GM23248 (cell line): ENCODE measurements around the gene CRELD2. TPM values are rescaled to one million over a fixed set of nuclear protein-coding genes. Genes with fewer than 3 reads are reported as not detected.

Experiments
- DNase-seq: peaks from one replicate; pipeline ENCODE4 v3.0.0-alpha.2; 2015
- H2AFZ ChIP-seq: fragments of 200-600 bp; sonication (generic); 2 replicates; pipeline ENCODE4 v1.6.1; 2016; ENCODE audit warnings: antibody characterized with exemption
- H3F3A ChIP-seq: fragments of 200-600 bp; sonication (generic); 2 replicates; pipeline ENCODE4 v1.6.1; 2016; ENCODE audit warnings: mild to moderate bottlenecking, antibody characterized with exemption, mixed run types; ENCODE audit not compliant: insufficient read depth
- H3K27ac ChIP-seq: fragments of 200-600 bp; sonication (generic); 2 replicates; pipeline ENCODE4 v1.5.1; 2016; ENCODE audit warnings: mild to moderate bottlenecking
- H3K27me3 ChIP-seq: fragments of 200-600 bp; sonication (generic); replicated peaks from 2 replicates; pipeline ENCODE4 v1.6.1; 2016; ENCODE audit warnings: mild to moderate bottlenecking; ENCODE audit not compliant: insufficient read depth
- H3K36me3 ChIP-seq: fragments of 200-600 bp; sonication (generic); 2 replicates; pipeline ENCODE4 v1.6.1; 2016; ENCODE audit warnings: low read depth, mild to moderate bottlenecking
- H3K4me1 ChIP-seq: fragments of 200-600 bp; sonication (generic); 2 replicates; pipeline ENCODE4 v1.6.1; 2016; ENCODE audit warnings: mild to moderate bottlenecking; ENCODE audit not compliant: insufficient read depth
- H3K4me2 ChIP-seq: fragments of 200-600 bp; sonication (generic); one replicate; pipeline ENCODE4 v1.6.1; 2016; ENCODE audit warnings: mild to moderate bottlenecking; ENCODE audit not compliant: unreplicated experiment
- H3K4me3 ChIP-seq: fragments of 200-600 bp; sonication (generic); 2 replicates; pipeline ENCODE4 v1.5.1; 2016; ENCODE audit warnings: mild to moderate bottlenecking
- H3K79me2 ChIP-seq: fragments of 200-600 bp; sonication (generic); 2 replicates; pipeline ENCODE4 v1.6.1; 2016; ENCODE audit warnings: mild to moderate bottlenecking; ENCODE audit not compliant: insufficient read depth
- H3K9ac ChIP-seq: fragments of 200-600 bp; sonication (generic); 2 replicates; pipeline ENCODE4 v1.6.1; 2016; ENCODE audit warnings: mild to moderate bottlenecking
- H3K9me2 ChIP-seq: fragments of 200-600 bp; sonication (generic); 2 replicates; pipeline ENCODE4 v1.6.1; 2016; ENCODE audit warnings: mixed run types, mild to moderate bottlenecking, moderate library complexity; ENCODE audit not compliant: insufficient read depth
- H3K9me3 ChIP-seq: fragments of 200-600 bp; sonication (generic); one replicate; pipeline ENCODE4 v1.6.1; 2017; ENCODE audit warnings: low read depth
- H4K20me1 ChIP-seq: fragments of 200-600 bp; sonication (generic); 2 replicates; pipeline ENCODE4 v1.6.0; 2016; ENCODE audit not compliant: insufficient read depth
- EZH2 ChIP-seq: fragments of 200-600 bp; sonication (generic); IDR thresholded peaks from 2 replicates; pipeline ENCODE4 v1.6.1; 2018; ENCODE audit warnings: antibody characterized with exemption, mild to moderate bottlenecking; ENCODE audit not compliant: insufficient read depth, poor library complexity, severe bottlenecking
- EZH2phosphoT487 ChIP-seq: fragments of 200-600 bp; sonication (generic); IDR thresholded peaks from 2 replicates; pipeline ENCODE4 v1.6.1; 2018; ENCODE audit warnings: antibody characterized with exemption, moderate library complexity, mild to moderate bottlenecking, low read depth; ENCODE audit not compliant: insufficient read depth
- WGBS, 2 experiments: methylation state at CpG; one replicate each; pipeline ENCODE4 v1.1.6; 2015 to 2017; ENCODE audit warnings: low lambda C conversion rate in 2 of 2, low coverage in 1 of 2; ENCODE audit errors: missing lambda C conversion rate in 2 of 2; 5-methylcytosine and 5-hydroxymethylcytosine counted together
- in situ Hi-C: fragments of 300-500 bp; cut with MboI; formaldehyde crosslinking; loops from 2 replicates; pipeline ENCODE4 v1.15.0; 2020
- polyA plus RNA-seq: library from polyadenylated mRNA; unstranded; fragments of >200 nt; fragmentation: Nextera tagmentation; extraction: Ambion mirVana; gene quantifications from 2 replicates; pipeline ENCODE4 v1.2.1, GENCODE V29; 2016
- total RNA-seq: library from RNA; depleted of rRNA; stranded (reverse); fragments of >200 nt; shearing (Covaris generic); gene quantifications from 2 replicates; pipeline ENCODE4 v1.2.3, GENCODE V29; 2014

Gene CRELD2
- total and polyA plus RNA-seq, 2 experiments from 2014 or later: 57.1 to 78.4 TPM

- no peaks in the 10 kb centered on the region for H3K9me2 ChIP-seq
- H2AFZ ChIP-seq: no peak overlapping the region
- WGBS, 2 experiments: 77 to 81% methylated on average over 14 to 18 of the region's 18 CpGs
- H3K9ac ChIP-seq: no peak overlapping the region
- H3K27ac ChIP-seq: no peak overlapping the region
- no peak overlapping the region for H3K4me2 ChIP-seq
- in situ Hi-C loops: no loop called here
- H3K4me3 ChIP-seq: no peak overlapping the region
- no peaks in the 10 kb centered on the region for H3K9me3 ChIP-seq
- no peak for DNase-seq
- H3K79me2 ChIP-seq: no peaks in the 10 kb centered on the region
- H4K20me1 ChIP-seq: no peaks in the 10 kb centered on the region
- H3F3A ChIP-seq: 0 out of 2 replicates have a peak, but pooled peaks cover 5% of the 10 kb centered on the region
- H3K4me1 ChIP-seq: peaks cover 5% of the 10 kb centered on the region; the same call in 1 of the 2 replicates
- no peaks in the 10 kb centered on the region; the same call in 1 of the 2 replicates for H3K36me3 ChIP-seq
- TF ChIP-seq EZH2 (no peak), EZH2phosphoT487 (no peak)
- H3K27me3 ChIP-seq: no peaks in the 10 kb centered on the region
Measured at GRCh38 chr22:49926916-49927315, 8.5 kb downstream of the CRELD2 start.

- Histone ChIP-seq H3K27ac (no peak overlapping the region), H2AFZ (no peak overlapping the region), H4K20me1 (no peaks in the 10 kb centered on the region), H3K9me3 (no peaks in the 10 kb centered on the region), H3F3A (0 out of 2 replicates have a peak, but pooled peaks cover 5% of the 10 kb centered on the region), H3K4me3 (no peak overlapping the region), H3K79me2 (no peaks in the 10 kb centered on the region), H3K9me2 (no peaks in the 10 kb centered on the region), H3K9ac (no peak overlapping the region), H3K27me3 (no peaks in the 10 kb centered on the region), H3K4me1 (peaks cover 5% of the 10 kb centered on the region; the same call in 1 of the 2 replicates), H3K4me2 (no peak overlapping the region), H3K36me3 (no peaks in the 10 kb centered on the region; the same call in 1 of the 2 replicates)
- WGBS, 2 experiments: 92 to 93% methylated on average over 18 to 26 of the region's 26 CpGs
- TF ChIP-seq EZH2phosphoT487 (no peak), EZH2 (no peak)
- DNase-seq: no peak
- in situ Hi-C loops: no loop called here
Measured at GRCh38 chr22:49927483-49928184, 9.2 kb downstream of the CRELD2 start.

GRCh38 chr22:49928185-49928495 is 9.7 kb downstream of the CRELD2 start:
- no peak overlapping the region for H3K4me2 ChIP-seq
- no peak for DNase-seq
- H3K4me1 ChIP-seq: peaks cover 5% of the 10 kb centered on the region; the same call in 1 of the 2 replicates
- H3K4me3 ChIP-seq: no peak overlapping the region
- no peaks in the 10 kb centered on the region; the same call in 1 of the 2 replicates for H3K36me3 ChIP-seq
- H3F3A ChIP-seq: 0 out of 2 replicates have a peak, but pooled peaks cover 5% of the 10 kb centered on the region
- no peaks in the 10 kb centered on the region for H3K9me2 ChIP-seq
- H3K27ac ChIP-seq: no peak overlapping the region
- H3K79me2 ChIP-seq: no peaks in the 10 kb centered on the region
- H3K9ac ChIP-seq: no peak overlapping the region
- in situ Hi-C loops: no loop called here
- no peak for TF ChIP-seq EZH2
- no peak for TF ChIP-seq EZH2phosphoT487
- 75 to 79% methylated on average over 8 of the region's 8 CpGs for WGBS, 2 experiments
- no peaks in the 10 kb centered on the region for H4K20me1 ChIP-seq
- no peak overlapping the region for H2AFZ ChIP-seq
- H3K9me3 ChIP-seq: no peaks in the 10 kb centered on the region
- H3K27me3 ChIP-seq: no peaks in the 10 kb centered on the region

- Histone ChIP-seq H3K27ac (no peak overlapping the region), H3K4me3 (no peak overlapping the region), H3K79me2 (no peaks in the 10 kb centered on the region), H3K4me1 (peaks cover 5% of the 10 kb centered on the region; the same call in 1 of the 2 replicates), H3K9ac (no peak overlapping the region), H3K27me3 (no peaks in the 10 kb centered on the region), H3K9me3 (no peaks in the 10 kb centered on the region), H3K4me2 (no peak overlapping the region), H3K9me2 (no peaks in the 10 kb centered on the region), H2AFZ (no peak overlapping the region), H3K36me3 (no peaks in the 10 kb centered on the region; the same call in 1 of the 2 replicates), H3F3A (0 out of 2 replicates have a peak, but pooled peaks cover 5% of the 10 kb centered on the region), H4K20me1 (no peaks in the 10 kb centered on the region)
- 23 to 42% methylated on average over 22 to 27 of the region's 38 CpGs for WGBS, 2 experiments
- TF ChIP-seq EZH2: no peak
- no peak for TF ChIP-seq EZH2phosphoT487
- DNase-seq: no peak
- in situ Hi-C loops: no loop called here
Measured at GRCh38 chr22:49928555-49929210, 10.2 kb downstream of the CRELD2 start.
